Right hindlimb (tissue), 1 donor: ENCODE results near the gene LPIN2.

ENCODE experiments used
- DNase-seq: peaks from one replicate; pipeline ENCODE4 v3.0.0-alpha.2; 2018

LPIN2 gene

GRCh38 chr18:2979129-2979528, 33.8 kb downstream of the LPIN2 start:
- no peak for DNase-seq

GRCh38 chr18:2978661-2979106, 34.3 kb downstream of the LPIN2 start:
- DNase-seq, result no peak

DNA sequence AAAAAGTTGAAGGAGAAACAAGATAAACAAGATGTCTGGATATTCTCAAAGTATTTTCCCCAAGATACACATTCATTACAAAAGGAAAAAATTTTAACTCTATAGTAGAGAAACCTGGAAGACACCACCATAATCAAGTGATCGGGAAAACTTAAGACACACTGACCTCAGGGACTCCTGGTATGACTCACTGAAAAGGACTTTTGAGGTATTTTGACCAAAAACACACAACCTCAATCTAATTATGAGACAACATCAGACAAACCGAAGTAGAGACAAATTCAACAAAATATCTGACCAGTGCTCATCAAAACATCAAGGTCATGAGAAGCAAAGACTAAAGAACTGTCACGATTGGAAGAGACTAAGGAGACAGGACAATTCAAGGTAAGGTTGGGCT, 34.7 kb downstream of the LPIN2 start:
- no peak for DNase-seq

GRCh38 chr18:2976218-2977132, 36.5 kb downstream of the LPIN2 start:
- DNase-seq, result no peak

GRCh38 chr18:2974731-2975130, 38.2 kb downstream of the LPIN2 start:
- DNase-seq, result no peak

- DNase-seq, result no peak
These were observed 41.0 kb downstream of the LPIN2 start for GRCh38 chr18:2971741-2972552.

- no peak for DNase-seq
These were observed 41.9 kb downstream of the LPIN2 start for GRCh38 chr18:2970772-2971659.

DNA sequence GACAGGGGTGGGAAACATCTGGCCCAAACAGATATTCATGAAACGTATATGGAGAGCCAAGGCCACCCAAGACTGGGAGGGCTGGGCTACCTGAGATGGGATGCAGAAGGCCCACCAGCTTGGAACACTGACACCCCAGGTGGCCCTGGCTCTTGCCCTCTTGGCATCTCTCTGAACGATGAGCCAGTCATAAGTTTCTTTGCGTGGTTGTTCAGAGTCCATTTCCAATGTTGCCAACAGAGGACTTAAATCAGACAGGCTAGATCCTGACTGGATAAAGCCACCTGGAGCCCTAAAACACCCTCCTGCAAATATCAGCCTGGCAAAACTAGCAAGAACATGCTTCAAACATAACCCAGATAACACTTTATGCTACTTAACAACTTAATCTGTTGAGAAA, 42.6 kb downstream of the LPIN2 start:
- DNase-seq, result no peak

DNA sequence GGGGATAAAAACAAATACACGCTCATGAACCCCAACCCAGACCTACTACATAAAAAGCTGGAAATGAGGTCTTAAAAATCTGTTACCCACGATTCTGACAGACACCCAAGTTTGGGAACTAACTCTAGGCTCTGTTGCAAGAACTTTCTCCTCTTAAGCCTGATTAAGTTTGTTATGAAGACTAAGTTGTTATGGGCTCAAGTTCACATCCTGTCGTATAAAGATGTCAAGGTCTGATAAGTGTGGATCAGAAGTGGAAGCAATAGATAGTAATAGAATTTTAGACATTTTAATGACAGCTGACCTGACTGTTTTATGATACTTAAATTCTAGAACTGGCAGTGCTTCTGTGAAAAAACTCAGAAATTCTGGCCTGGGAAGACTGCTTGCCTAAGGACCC, 43.2 kb downstream of the LPIN2 start:
- no peak for DNase-seq

DNA sequence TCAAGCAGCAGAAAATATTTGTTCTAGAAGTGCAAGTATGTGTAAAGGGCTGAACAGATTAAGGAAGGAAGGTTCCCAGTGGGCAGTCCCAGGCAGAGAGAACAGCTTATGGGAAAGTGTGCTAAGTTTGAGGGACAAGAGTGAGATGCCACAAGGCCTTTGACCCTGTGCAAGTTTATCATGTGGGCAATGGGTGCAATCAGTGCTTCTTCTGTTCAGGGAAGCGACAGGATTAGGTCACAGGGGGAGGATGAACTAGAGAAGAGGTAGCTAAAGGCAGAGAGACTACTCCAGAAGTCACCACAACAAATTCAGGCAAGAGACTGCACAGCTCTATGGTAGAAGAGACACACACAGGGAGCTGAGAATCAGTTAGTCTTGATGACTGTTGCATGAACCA, 44.3 kb downstream of the LPIN2 start:
- DNase-seq, result no peak

- no peak for DNase-seq
These were observed 45.1 kb downstream of the LPIN2 start for GRCh38 chr18:2967820-2968219.

DNA sequence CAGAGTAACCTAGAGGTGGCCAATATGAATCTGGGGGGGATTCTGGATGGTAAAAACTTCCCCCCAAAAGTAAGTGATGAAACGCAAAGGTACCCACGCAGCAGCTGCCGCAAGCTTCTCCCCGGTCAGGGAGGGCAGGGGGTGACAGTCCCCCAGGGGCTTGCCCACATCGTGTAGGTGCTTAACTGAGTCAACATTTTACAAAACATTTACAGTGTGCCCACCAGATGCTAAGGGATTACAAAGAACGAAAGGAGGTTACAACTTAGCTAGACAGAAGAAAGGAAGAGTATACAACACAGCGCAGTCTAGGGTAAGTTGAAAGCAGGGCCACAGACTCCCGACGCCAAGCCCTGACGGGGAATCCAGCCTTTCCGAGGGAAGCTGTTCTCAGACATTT, 45.6 kb downstream of the LPIN2 start:
- no peak for DNase-seq

- DNase-seq, result no peak
These were observed 46.4 kb downstream of the LPIN2 start for GRCh38 chr18:2966560-2966959.

DNA sequence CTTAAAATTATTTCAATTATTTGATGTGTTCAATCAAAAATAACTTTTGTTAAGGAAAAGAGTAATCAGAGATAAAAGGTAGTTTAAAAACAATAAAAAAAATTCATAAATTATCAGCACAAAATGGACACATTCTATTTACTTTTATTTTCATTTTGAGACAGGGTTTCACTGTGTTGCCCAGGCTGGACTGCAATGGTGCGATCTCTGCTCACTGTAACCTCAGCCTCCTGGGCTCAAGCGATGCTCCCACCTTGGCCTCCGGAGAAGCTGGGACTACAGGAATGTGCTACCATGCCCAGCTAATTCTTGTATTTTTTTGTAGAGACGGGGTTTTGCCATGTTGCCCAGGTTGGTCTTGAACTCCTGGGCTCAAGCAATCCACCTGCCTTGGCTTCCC, 47.1 kb downstream of the LPIN2 start:
- DNase-seq, result no peak

GRCh38 chr18:2964361-2965010, 48.5 kb downstream of the LPIN2 start:
- DNase-seq, result no peak
